Panc1 (cell line): ENCODE data around the gene BCL2L1.

Experiments used
- POLR2AphosphoS5 ChIP-seq: IDR thresholded peaks from 2 replicates; pipeline ENCODE4 v1.6.1; 2012; ENCODE audit warnings: mild to moderate bottlenecking, low read depth, low read length, moderate library complexity
- SIN3A ChIP-seq: IDR thresholded peaks from 2 replicates; pipeline ENCODE4 v1.6.1; 2012; ENCODE audit warnings: low read depth, mild to moderate bottlenecking, low read length, moderate library complexity, borderline replicate concordance; ENCODE audit not compliant: insufficient read depth
- TCF7L2 ChIP-seq: IDR thresholded peaks from 2 replicates; pipeline ENCODE4 v1.6.1; 2011; ENCODE audit warnings: mild to moderate bottlenecking, low read depth, low read length, inconsistent platforms
- TF ChIP-seq, protein P1 (sequence below): fragments of 450-650 bp; IDR thresholded peaks from 2 replicates; pipeline ENCODE4 v1.5.1; 2017; ENCODE audit warnings: mild to moderate bottlenecking
- TF ChIP-seq, protein P2 (sequence below), 2 experiments: IDR thresholded peaks; 2 replicates each; pipeline ENCODE4 v1.6.1; 2011 to 2012; ENCODE audit warnings: low read depth in 2 of 2, control low read depth in 1 of 2, low read length in 1 of 2, mild to moderate bottlenecking in 1 of 2, moderate library complexity in 1 of 2; ENCODE audit not compliant: insufficient read depth in 1 of 2

DNA sequence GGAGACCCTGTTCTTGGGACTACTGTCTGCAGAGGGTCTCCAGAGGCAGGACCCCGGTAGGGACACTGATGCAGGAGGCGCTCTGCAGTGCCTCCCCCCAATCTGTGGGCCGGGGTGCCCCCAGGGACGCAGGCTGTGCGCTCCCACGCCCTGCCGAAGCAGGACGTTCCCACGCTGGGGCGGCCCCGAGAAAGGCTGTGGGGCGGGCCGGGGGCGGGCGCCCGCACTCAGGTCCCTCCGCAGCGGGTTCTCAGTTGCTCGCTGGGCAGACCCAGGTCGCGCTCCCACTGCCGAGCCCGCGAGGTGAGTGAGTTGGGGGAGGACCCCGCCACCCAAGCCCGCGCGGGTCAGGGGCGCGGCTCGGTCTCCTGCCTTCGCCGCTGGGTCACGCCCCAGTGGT lies 85.0 kb downstream of the BCL2L1 start, which contains the start of gene COX4I2:
- TF ChIP-seq, protein P1, sequence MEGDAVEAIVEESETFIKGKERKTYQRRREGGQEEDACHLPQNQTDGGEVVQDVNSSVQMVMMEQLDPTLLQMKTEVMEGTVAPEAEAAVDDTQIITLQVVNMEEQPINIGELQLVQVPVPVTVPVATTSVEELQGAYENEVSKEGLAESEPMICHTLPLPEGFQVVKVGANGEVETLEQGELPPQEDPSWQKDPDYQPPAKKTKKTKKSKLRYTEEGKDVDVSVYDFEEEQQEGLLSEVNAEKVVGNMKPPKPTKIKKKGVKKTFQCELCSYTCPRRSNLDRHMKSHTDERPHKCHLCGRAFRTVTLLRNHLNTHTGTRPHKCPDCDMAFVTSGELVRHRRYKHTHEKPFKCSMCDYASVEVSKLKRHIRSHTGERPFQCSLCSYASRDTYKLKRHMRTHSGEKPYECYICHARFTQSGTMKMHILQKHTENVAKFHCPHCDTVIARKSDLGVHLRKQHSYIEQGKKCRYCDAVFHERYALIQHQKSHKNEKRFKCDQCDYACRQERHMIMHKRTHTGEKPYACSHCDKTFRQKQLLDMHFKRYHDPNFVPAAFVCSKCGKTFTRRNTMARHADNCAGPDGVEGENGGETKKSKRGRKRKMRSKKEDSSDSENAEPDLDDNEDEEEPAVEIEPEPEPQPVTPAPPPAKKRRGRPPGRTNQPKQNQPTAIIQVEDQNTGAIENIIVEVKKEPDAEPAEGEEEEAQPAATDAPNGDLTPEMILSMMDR = no peak
- TF ChIP-seq SIN3A (no peak), TCF7L2 (no peak), POLR2AphosphoS5 (no peak)
- TF ChIP-seq, protein P2, sequence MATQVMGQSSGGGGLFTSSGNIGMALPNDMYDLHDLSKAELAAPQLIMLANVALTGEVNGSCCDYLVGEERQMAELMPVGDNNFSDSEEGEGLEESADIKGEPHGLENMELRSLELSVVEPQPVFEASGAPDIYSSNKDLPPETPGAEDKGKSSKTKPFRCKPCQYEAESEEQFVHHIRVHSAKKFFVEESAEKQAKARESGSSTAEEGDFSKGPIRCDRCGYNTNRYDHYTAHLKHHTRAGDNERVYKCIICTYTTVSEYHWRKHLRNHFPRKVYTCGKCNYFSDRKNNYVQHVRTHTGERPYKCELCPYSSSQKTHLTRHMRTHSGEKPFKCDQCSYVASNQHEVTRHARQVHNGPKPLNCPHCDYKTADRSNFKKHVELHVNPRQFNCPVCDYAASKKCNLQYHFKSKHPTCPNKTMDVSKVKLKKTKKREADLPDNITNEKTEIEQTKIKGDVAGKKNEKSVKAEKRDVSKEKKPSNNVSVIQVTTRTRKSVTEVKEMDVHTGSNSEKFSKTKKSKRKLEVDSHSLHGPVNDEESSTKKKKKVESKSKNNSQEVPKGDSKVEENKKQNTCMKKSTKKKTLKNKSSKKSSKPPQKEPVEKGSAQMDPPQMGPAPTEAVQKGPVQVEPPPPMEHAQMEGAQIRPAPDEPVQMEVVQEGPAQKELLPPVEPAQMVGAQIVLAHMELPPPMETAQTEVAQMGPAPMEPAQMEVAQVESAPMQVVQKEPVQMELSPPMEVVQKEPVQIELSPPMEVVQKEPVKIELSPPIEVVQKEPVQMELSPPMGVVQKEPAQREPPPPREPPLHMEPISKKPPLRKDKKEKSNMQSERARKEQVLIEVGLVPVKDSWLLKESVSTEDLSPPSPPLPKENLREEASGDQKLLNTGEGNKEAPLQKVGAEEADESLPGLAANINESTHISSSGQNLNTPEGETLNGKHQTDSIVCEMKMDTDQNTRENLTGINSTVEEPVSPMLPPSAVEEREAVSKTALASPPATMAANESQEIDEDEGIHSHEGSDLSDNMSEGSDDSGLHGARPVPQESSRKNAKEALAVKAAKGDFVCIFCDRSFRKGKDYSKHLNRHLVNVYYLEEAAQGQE (IDR thresholded peaks at IDR 0.05; ENCODE audit: insufficient read depth in 1 of 2, low read depth in 2 of 2, low read length in 1 of 2) = no peak
